ENCODE data around the gene GET3.

- TF ChIP-seq SMC3 (IDR thresholded peaks at IDR 0.05; ENCODE audit: low read depth, low read length) = no peak
- TF ChIP-seq, protein P1, sequence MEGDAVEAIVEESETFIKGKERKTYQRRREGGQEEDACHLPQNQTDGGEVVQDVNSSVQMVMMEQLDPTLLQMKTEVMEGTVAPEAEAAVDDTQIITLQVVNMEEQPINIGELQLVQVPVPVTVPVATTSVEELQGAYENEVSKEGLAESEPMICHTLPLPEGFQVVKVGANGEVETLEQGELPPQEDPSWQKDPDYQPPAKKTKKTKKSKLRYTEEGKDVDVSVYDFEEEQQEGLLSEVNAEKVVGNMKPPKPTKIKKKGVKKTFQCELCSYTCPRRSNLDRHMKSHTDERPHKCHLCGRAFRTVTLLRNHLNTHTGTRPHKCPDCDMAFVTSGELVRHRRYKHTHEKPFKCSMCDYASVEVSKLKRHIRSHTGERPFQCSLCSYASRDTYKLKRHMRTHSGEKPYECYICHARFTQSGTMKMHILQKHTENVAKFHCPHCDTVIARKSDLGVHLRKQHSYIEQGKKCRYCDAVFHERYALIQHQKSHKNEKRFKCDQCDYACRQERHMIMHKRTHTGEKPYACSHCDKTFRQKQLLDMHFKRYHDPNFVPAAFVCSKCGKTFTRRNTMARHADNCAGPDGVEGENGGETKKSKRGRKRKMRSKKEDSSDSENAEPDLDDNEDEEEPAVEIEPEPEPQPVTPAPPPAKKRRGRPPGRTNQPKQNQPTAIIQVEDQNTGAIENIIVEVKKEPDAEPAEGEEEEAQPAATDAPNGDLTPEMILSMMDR (conservative IDR thresholded peaks at IDR 0.05; ENCODE audit: low read depth, low read length) = no peak
- no peak for TF ChIP-seq ELK1 (IDR thresholded peaks at IDR 0.05; ENCODE audit: borderline replicate concordance, low read depth, low read length)
These were observed 12.7 kb downstream of the GET3 start for GRCh38 chr19:12749938-12750521.
